NCI-H748 (cell line): Measurements from ENCODE around the gene GPC6.

Source experiments
- DNase-seq: peaks from one replicate; lab custom pipeline; 2025; ENCODE audit not compliant: unreplicated experiment; lab: John Stamatoyannopoulos, UW

GPC6 gene

DNA sequence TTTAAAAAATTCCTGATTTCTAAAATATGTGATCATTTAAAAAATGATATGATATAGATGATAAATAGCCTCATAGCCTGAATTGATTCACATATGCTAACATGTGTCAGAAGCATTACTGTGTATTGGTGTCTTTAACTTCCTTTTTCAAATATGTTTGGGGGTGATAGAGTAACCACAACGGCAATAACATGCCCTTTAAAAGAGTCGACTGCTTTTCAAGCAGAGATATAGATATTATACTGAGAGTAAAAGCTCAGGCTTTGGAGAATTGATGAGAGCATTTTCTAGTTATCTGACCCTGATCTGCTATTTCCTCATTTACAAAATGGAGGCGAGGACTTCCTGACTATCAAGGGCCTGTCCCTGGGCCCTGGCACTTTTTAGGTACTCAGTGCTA is 992.3 kb downstream of the GPC6 start:
- no peak for DNase-seq

- no peak for DNase-seq
Measured at GRCh38 chr13:94224670-94225069, 998.1 kb downstream of the GPC6 start.

DNA sequence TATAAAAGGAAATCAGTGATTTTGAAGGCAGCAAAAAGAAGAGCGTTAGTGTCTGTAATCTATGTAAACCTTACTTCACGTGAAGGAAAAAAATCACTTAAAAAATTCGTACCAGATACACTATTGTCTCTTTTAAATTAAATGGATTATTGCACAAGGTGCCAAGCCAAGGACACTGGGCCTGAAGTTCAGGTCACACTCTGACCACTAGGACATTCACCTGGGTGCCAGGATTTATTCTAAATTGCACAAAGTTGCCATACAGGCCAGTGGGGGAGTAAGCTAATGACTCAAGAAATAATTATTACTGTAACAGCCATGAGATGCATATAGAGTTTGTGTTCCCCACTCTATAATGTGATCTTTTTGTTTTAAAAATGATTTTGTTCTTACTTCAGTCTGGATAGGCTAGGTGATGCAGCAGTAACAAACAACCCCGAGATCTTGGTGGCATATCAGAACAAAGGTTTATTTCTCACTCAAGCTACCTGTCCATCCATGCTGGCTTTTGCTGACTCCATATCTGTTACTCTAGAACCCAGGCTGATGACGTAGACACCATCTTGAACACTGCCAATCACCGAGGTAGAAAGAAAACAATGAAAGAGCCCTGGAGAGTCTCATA is 1000.8 kb downstream of the GPC6 start:
- no peak for DNase-seq

DNA sequence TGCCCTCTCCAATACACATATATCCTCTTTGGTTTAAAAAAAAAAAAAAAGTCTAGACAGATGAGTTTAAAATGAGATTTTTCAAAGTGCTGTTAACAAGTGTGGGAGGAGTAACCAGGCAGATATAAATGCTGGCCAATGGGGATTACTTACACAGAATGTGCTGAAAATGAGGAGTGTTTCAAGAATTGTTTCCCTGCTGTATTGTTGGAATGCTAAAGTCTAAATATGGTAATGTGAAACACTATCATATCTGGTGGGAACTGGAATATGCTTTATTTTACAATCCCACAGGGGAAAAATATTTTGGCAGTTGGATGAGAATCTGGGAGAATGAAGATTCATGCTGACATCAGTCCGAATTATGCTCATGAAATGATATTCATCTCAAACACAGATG is 1002.2 kb downstream of the GPC6 start:
- DNase-seq: no peak

DNA sequence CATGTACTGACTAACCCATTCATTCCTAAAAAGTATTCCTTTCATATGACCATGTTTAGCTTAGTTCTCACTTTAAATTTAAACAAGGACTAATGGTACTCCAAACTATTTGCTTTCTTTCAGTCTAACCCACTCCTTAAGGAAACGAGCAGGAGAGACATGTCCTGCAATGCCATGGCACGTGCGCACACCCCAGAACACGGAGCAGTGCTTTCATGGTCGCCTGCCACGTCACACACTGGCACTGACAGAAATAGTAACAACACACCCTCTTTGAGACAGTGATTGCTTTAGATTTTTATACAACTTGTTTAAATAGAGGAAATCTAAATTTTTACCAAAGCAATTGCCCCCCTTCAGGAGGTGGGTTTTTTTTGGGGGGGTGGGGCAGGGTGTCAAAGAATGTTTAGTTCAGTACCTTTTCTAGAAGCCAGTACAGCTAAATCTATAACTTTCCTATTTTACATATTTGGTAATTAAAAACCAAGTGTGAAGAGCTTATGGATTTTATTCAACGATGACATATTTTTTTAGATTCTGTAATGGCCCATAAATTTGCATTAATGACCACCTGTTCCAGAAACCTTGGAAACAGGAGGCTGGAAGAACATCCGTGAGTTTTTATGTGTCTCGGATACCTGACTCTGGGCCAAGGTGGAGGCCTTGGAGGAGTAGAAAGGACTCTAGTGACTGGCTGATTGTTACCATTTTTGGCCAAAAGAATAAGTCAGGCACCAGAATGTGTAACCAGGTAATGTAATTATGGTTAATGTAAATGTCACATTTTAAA is 1005.7 kb downstream of the GPC6 start:
- DNase-seq: no peak

DNA sequence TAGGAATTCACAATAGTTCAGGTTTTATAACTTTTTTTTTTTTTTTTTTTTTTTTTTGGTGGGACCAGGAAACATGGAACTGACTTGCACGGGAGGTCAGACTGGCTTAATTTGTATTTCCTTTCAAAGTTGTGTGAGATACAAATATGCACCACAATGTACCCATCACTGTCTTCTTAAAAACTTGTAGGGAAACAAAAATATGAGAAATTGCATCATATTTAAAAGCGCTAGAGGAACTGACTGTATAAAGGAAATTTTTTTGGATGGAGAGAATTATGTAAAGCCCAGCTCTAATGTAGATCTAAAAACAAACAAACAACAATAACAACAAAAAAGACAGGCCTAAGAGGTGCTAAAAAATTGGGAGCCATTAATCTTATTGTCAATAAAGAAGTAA is 1006.3 kb downstream of the GPC6 start:
- no peak for DNase-seq

DNA sequence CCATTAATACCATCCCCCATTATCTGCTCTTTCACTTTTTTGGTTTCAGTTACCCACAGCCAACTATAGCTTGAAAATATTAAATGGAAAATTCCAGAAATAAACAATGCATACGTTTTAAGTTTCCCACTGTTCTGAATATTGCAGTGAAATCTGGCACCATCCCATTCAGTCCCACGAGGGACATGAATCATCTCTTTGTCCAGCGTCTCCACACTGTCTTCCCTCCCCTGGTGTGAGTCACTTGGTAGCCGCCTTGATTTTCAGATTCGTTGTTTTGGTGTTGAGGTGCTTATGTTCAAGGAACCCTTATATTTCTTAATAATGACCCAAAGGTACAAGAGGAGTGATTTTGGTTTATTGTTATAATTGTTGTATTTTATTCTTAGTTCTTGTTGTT is 1006.8 kb downstream of the GPC6 start:
- DNase-seq: no peak

DNA sequence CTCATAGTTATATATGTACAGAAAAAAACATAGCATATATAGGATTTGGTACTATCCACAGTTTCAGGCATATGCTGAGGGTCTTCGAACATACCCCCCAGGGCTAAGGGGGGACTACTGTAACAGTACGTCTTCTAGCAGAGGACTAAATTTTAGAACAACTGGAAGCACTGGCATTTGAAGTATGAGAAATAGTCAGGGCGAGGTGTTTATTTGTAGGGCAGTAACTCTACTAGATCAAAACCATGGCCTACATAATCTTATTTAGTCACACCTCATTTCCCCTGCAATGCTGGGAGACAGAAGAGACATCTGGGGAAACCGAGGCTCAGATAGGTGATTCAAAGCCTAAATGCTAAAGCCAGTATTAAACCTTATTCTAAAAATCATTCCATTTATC is 1007.2 kb downstream of the GPC6 start:
- no peak for DNase-seq

GRCh38 chr13:94234738-94235137 is 1008.1 kb downstream of the GPC6 start:
- DNase-seq: no peak

DNA sequence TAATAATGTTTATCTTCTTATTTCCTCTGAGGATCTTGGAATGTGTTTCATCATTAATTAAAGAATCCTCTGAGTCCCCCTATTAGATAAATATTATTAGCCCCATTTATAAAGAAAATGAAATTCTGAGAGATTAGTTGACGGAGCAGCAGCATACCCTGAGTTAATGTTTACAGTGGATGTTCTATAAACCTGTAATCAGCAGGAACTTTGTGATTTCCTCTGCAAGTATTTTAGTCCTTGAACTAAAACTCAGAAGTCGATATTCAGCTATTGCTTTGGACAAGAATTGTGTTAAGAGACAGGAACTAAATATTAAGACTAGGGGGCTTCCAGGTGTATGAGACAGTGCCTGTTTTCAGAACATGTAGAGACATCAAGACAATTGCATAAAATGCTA is 1009.5 kb downstream of the GPC6 start:
- no peak for DNase-seq

- no peak for DNase-seq
Measured at GRCh38 chr13:94236872-94237271, 1010.3 kb downstream of the GPC6 start.

GRCh38 chr13:94239135-94239534 is 1012.5 kb downstream of the GPC6 start:
- DNase-seq: no peak

GRCh38 chr13:94242554-94242953 is 1015.9 kb downstream of the GPC6 start:
- no peak for DNase-seq

- DNase-seq: no peak
Measured at GRCh38 chr13:94243551-94243950, 1016.9 kb downstream of the GPC6 start.

DNA sequence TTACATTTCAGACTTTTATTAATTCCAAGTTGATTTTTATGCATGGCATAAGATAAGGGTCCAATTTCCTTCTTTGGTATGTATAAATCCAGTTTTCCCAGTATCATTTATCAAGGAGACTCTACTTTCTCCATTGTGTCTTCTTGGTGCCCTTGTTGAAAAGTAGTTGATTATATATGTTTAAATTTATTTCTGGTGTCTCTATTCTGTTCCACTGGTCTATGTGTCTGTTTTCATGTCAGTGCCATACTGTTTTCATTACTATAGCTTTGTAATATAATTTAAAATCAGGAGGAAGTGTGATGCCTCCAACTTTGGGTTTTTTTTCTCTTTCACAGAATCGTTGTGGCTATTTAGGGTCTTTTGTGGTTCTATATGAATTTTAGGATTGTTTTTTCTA is 1019.9 kb downstream of the GPC6 start:
- DNase-seq: no peak

DNA sequence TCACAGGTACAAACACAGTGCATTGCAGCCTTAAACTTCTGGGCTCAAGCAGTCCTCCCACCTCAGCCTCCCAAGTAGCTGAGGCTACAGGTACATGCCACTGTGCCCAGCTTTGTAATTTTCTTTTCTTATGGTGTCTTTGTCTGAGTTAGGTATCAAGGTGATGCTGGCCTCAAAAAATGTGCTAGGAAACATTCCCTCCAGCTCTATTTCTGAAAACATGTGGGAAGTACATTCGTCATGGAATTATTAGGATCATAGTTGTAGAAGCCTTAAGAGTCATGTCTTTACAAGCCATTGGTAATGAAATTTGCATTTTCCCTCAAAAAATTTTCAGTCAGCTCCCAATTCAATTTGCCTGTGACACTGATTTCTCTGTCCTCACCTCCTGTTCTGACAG is 1021.3 kb downstream of the GPC6 start:
- DNase-seq: no peak

DNA sequence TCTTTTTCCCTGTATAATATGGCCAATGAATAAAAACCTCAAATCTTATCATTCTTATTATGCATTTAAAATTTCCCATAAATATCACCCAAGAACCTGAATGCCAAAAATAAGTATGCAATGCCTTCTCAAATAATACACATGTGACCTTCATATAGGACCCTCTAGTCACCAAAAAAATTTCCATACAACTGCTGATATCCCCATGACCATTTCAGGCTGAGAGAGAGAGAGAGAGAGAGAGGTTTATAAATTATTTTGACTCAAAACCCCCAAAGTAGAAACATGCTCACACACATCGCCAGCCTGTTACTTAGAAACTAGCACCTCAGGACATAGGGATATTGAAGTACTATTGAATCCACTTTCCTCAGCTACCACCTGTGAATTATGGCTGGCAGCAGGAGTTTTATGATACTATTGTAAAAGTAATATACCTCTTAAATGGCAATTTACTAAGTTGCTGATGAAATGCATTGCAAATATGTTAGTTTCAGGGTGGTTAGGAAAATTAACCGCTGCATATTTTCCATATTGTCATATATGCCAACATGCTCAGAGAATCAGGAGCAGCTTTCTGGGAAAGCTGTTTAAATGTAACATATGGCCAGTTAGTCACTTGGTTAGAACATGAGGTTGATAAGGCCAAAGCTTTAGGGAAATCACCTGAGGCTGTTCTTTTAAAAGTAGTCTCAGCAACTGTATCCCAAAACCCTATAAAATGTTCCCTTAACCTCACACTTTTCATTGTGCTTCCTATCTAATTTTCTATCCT is 1022.0 kb downstream of the GPC6 start:
- DNase-seq: no peak

DNA sequence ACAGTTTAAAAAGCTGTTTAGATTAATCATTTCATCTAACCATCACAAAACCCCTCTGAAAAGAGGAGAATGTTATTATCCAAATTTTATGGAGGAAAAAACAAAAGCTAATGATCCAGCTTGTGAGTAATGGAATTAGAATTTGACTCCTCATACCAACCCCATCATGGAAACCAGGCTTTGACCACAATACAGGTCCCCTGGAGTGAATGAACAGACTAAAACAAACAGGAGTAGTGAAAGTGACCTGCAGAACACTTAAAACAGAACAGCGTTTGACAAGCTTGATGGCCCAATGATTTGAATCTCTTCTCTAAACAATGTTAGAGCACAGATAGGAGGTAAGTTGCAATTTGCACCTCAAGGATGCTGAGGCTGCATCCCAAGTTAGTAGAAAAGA is 1022.9 kb downstream of the GPC6 start:
- peak; percentile 66 for DNase-seq

DNA sequence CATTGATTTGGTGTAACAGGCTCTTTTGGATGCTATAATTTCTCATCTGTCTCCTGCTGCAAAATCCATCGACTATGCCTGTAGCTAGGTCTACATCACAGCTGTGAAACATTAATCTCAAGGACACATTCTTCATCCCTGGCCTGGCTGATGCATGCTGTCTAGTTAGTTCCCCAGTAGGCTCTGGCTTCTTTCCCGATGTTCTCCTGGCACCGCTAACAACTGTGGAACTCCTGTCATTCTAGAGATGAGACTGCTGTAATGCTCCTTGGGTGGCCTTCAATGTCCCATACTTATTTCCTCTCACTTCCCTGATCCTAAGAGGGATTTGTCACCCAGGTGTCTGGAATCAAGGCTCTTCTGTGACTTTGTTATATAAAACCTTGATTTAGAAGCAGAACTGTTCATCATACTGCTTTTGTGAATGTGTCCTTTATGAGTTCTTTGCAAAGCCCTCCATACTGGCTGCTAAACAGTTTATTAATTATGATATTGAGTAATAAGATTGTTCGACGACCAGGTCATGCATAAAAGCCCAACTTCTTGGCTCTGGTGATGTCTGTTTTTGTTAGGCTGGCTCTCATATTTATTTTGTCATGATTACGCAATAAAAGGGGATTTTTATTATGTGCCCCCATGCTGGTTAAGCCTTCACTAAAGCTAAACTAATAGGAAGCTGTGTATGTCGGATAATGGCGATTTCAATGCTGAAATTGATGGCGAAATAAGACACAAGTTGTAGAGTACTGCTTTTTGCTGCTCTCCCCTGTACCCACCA is 1025.4 kb downstream of the GPC6 start:
- DNase-seq: no peak

DNA sequence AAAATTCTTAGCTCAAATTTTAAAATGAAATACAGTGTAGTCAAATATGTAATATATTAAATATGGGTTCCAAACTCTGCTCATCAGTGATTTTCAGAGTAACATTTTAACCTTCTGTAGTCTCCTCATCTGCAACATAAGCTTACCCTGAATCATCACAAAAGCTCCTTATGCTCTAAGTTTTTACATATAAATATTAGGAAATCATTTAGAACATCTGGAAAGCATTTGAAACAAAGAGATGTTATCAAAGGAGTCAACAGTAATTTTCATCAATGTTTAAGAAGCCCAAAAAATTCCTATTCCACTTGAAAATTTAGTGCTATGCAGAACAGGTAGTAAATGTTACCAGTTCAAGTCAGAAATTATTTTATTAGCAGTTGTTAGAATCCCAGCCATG is 1028.1 kb downstream of the GPC6 start:
- no peak for DNase-seq

DNA sequence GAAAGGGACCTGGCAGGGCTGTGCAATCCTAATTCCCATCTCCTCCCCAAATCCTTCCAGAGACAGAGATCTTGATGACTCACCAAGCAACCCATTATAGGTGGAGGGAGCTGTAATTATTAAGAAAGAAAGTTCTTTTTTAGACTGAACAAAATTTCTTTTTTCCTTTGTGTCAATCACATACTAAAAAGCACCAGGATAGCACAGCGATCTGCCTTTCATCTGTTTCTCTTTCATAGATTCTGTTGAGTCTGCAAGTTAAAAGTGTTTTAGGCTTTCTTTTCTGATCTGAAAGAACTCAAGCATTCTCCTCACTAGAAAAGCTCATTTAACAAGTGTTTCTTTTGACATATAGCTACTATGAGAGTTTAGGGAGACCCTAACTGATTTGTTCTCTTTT is 1030.1 kb downstream of the GPC6 start:
- DNase-seq: no peak
